ENCODE measurements around the gene RSRC1.

Gene RSRC1

DNA sequence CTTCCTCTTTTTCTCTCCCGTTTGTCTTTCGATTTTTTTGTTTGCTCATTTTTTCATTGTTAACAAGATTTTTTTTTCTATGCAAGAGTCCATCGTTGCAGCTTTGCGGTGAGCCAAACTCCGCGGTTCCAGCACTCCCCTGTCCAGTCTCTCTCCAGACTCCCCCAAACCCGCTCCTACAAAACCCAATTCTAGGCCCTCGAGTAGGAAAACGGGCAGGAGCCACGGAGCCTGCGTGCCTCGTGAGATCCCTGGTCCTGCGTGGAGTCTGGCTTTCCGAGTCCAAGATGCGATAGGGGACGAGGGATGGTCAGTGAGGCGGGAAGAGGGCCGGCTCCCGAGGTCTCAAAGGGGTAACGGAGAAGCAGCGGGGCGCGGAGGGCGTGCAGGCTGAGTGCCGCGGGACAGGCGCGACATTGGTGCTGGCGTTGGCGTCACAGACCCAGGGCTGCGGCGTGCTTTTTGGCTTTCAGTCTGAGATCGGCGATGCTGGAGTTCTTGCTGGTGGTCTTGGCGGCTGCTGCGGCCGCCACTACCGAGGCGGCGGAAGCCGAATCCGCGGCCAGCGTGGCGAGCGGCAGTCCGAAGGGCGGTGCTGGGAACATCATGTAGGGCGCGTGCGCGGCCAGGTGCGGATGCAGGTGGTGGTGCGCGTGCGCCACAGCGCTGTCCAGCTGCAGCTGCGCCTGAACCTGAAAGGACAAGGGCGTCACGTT is 12.1 kb upstream of the RSRC1 start:
- peaks cover 0 to 18% (median 4%) of the 10 kb centered on the region in 4 donors for H3K4me1 ChIP-seq
- TF ChIP-seq CTCF (IDR thresholded peaks at IDR 0.05): no peak
- no peaks in the 10 kb centered on the region for H3K9me3 ChIP-seq
- H3K27me3 ChIP-seq: peaks cover 0 to 4% of the 10 kb centered on the region in 2 donors
- intact Hi-C loops (cut with DNase I; ENCODE audit: low total_unique reads): no loop called here
- no peak for DNase-seq
- H3K36me3 ChIP-seq: peaks cover 34 to 41% (median 40%) of the 10 kb centered on the region in 3 donors
- no peak overlapping the region for H3K27ac ChIP-seq
- H3K4me3 ChIP-seq: peak overlapping the region; percentile 22 to 36

DNA sequence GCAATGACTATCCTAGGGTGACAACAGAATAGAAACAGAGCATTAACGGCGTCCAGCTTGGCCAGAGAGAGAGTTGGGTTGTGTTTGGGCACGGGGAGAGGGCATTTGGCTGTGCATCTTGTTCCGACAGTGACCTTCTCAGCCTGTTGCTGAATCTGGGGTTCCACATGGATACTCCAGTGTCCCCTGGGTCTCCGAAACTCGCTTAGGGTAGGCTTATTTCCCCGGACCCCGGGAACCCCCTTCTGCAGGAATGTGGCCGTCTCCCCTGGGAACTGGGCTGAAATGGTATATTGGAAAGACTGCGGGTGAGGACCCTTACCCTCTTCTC is 11.6 kb upstream of the RSRC1 start:
- Histone ChIP-seq H3K4me3 (no peak overlapping the region), H3K9me3 (no peaks in the 10 kb centered on the region), H3K36me3 (peaks cover 34 to 41% (median 40%) of the 10 kb centered on the region in 3 donors), H3K4me1 (peaks cover 0 to 23% (median 6%) of the 10 kb centered on the region in 4 donors), H3K27me3 (peaks cover 0 to 4% of the 10 kb centered on the region in 2 donors), H3K27ac (no peak overlapping the region)
- DNase-seq: no peak
- TF ChIP-seq CTCF (IDR thresholded peaks at IDR 0.05): no peak
- intact Hi-C loops (cut with DNase I; ENCODE audit: low total_unique reads): no loop called here

DNA sequence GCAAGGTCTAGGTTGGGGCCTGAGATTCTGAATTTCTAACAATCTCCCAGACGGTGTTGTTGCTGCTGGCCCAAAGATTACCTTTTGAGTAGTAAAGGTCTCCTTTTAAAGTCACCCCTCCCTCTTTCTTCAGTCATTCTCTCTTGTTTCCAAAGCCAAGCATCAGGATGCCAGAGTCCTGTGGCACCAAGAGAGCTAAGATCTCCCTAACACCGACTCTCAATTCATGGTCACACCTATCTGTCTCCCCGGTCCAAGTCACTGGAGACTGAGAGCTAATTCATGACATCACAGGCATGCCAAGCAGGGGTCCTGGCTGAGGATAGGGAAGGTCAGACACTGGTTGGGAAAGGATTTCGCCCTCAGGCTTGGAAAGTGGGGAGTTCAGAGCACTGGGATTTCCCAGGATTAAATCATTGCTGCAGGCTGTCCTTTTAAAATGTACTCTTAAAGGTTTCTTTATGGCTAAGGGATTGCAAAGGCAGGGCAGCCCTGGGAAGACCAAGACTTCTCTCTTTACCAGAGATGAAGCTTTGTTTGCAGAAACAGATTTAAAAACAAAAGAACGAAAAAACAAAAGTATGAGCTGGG is 11.0 kb upstream of the RSRC1 start:
- intact Hi-C loops (cut with DNase I; ENCODE audit: low total_unique reads): no loop called here

GRCh38 chr3:158100681-158101080 is 9.2 kb upstream of the RSRC1 start:
- Histone ChIP-seq H3K36me3 (peaks cover 30 to 41% (median 40%) of the 10 kb centered on the region in 3 donors), H3K27me3 (no peaks in the 10 kb centered on the region), H3K4me3 (no peak overlapping the region), H3K27ac (no peak overlapping the region), H3K9me3 (no peaks in the 10 kb centered on the region), H3K4me1 (peaks cover 0 to 34% (median 14%) of the 10 kb centered on the region in 4 donors)
- intact Hi-C loops (cut with DNase I; ENCODE audit: low total_unique reads): no loop called here
- no peak for TF ChIP-seq CTCF (IDR thresholded peaks at IDR 0.05)
- DNase-seq: no peak

More for the DNA sequence above, 11.0 kb upstream of the RSRC1 start:
- Histone ChIP-seq H3K4me3 (no peak overlapping the region), H3K36me3 (peaks cover 34 to 41% (median 40%) of the 10 kb centered on the region in 3 donors), H3K4me1 (peaks cover 0 to 29% (median 10%) of the 10 kb centered on the region in 4 donors), H3K27me3 (peaks cover 0 to 4% of the 10 kb centered on the region in 2 donors), H3K9me3 (no peaks in the 10 kb centered on the region), H3K27ac (no peak overlapping the region)
- no peak for TF ChIP-seq CTCF (IDR thresholded peaks at IDR 0.05)
- no peak for DNase-seq

DNA sequence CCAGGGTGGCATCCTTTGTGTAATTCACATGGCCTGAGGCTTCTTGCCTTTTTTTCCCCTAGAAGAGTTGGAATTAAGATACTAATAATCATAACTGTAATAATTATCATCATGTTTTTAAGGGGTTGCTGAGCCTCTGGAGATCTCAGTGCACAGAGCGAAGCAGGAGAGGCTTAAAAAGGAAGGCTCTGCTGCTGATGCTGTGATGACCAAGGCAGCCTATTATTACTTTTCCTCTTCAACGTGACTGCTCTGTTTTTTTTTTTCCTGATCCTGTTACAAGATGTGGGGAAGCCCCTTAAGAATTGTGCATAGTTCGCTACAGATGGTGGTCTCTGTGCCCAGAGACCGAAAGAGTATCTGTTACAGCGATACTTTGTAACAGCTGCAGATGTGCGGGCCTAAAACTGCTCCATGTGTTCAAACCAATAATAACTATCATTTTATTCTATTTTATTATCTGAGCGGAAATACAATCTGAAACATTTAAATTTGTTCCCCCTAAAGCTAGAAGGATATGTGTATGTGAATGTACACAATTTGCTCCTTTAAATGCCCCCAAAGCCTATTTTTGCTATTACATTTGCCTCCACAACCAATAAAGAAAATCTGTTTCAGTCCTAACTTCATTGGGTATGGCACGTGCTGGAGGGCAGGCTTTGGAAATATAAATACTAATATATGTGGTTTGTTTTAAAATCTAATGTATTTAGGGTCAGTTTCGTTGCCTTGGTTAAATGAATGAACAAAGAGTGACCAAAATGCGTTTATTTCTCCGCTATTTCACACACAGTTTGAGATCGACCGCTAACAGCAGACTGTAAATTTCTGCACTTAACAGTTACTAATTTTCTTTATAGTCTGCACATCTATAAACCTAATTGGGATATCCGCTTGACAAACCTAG is 8.3 kb upstream of the RSRC1 start:
- Histone ChIP-seq H3K4me3 (no peak overlapping the region), H3K4me1 (peaks cover 0 to 37% (median 14%) of the 10 kb centered on the region in 4 donors), H3K9me3 (no peaks in the 10 kb centered on the region), H3K27me3 (no peaks in the 10 kb centered on the region), H3K27ac (no peak overlapping the region), H3K36me3 (peaks cover 29 to 41% (median 40%) of the 10 kb centered on the region in 3 donors)
- intact Hi-C loops (cut with DNase I; ENCODE audit: low total_unique reads): no loop called here
- no peak for TF ChIP-seq CTCF (IDR thresholded peaks at IDR 0.05)
- DNase-seq: no peak
